Stromal cell of bone marrow (primary cell): Measurements from ENCODE around the gene REV3L.
"Not testable (repeated sequence)": the region's sequence is repeated elsewhere in the genome, so short reads cannot be mapped to it uniquely, and the experiment has no call there.

ENCODE experiments used
- DNase-seq: peaks from one replicate; pipeline ENCODE4 v3.0.0-alpha.2; 2012; ENCODE audit warnings: low read depth

The REV3L gene

DNA sequence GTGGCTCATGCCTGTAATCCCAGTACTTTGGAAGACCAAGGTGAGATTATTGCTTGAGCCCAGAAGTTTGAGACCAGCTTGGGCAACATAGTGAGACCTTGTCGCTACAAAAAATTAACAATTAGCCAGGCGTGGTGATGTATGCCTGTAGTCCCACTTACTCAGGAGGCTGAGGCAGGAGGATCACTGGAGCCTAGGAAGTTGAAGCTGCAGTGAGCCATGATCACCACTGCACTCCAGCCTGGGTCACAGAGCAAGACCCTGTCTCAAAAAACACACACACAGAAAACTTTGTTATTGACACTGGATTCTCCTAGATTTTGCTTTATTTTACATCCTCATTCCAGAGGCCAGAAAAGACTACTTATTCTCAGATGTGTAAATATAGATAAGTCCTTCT lies 9.5 kb upstream of the REV3L start:
- DNase-seq = no peak

DNA sequence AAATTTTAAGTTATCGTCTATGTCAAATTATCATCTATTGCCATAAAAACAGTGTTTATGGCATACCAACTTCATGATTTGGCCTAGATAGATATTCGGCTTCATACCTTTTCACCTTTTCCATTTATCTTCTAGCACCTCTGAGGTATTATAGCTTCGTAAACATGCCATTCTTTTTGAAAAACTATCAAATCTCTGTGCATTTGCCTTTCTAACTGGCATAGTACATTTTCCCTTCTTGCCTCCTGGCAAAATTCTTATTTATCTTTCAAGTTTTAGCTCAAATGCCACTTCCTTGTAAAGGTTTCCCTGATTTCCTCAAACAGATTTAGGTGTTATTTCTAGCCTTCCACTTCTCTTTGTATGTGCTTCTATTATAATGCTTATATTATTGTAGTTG lies 7.0 kb upstream of the REV3L start:
- DNase-seq = no peak

DNA sequence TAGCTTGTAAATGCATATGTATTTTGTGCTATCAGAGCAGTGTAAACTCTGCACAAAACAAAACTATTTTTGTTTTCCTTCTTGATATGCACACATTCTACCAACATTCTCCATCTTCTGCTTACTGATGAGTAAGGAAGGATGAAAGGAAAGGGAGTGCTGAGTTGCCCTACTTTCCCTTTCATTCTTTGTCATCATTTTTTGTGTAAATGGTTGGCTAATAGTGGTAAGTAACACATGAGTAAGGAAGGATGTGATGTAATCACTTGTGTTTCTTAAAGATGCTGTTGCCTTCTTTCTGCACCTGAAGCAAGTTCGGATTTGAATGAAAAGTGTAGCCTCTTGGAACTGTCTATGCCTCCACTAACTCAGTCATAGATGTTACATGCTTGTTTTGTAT lies 4.6 kb upstream of the REV3L start:
- DNase-seq = peak; percentile 67

DNA sequence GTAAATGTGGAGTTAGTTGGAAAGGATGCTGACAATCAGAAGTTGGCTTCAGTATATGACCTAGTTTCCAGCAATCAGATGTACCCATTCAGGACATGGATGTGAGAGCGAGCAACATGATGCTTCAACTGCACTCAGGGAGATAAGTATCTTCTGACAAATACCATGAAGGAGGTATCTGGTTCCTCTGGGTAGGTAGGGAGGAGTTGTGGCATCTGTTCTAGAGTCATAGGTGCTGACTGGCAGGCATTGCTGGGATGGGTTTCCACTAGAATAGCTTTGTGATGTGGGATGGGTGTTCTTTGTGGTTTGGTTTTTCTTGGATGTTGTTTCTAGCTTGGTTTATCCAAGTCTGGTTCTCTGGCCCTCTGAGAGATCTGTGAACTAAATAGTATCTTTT lies 3.9 kb upstream of the REV3L start:
- DNase-seq = no peak

DNA sequence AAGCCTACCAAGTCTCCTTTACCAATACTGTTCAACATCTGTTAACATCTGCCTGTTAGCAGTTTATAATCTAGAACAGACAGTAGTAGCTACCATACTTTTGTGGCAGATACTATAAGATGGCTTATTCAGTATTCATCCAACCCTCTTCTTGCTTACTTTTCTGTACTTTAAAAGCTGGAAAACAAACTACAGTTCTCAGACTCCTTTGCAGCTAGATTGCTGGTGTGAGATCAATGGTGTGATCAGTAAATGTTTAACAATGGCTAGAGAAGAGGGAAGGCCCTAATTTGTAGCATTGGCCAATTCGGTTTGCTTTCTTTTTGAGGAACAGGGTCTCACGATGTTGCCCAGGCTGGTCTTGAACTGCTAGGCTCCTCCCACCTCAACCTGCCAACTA lies 3.5 kb upstream of the REV3L start:
- no peak for DNase-seq

DNA sequence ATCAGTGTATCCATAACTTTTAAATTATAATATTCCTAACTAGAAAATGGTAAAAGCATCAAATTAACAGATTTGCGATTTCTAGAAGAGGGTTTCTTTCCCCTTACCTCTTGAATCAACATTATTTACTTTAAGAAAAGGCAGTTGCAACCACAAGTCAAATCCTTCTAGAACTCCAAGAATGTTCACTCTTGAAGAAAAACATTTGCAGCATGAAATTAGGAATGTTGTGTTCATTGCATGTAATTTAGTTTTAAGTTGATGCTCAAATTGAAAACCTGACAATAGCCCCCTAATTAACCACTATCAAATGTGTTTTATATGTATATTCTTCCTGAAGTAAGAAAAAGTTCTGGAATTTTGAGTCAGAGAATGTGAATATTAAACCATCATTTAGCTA lies 2.3 kb upstream of the REV3L start:
- no peak for DNase-seq

DNA sequence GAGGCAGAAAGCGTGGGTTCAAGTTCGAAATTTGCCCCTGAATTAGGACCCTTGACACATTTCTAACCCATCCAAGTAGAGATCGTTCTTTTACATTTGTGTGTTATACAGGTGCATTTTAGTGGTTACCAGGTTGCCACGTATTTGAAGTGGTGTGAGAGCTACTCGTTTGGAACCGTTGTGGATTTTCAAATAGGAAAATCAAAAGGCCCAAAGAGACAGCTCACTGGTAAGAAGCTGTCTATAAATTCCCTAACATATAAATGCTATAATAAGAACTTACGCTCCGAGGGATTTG lies 1.6 kb upstream of the REV3L start:
- no peak for DNase-seq

DNA sequence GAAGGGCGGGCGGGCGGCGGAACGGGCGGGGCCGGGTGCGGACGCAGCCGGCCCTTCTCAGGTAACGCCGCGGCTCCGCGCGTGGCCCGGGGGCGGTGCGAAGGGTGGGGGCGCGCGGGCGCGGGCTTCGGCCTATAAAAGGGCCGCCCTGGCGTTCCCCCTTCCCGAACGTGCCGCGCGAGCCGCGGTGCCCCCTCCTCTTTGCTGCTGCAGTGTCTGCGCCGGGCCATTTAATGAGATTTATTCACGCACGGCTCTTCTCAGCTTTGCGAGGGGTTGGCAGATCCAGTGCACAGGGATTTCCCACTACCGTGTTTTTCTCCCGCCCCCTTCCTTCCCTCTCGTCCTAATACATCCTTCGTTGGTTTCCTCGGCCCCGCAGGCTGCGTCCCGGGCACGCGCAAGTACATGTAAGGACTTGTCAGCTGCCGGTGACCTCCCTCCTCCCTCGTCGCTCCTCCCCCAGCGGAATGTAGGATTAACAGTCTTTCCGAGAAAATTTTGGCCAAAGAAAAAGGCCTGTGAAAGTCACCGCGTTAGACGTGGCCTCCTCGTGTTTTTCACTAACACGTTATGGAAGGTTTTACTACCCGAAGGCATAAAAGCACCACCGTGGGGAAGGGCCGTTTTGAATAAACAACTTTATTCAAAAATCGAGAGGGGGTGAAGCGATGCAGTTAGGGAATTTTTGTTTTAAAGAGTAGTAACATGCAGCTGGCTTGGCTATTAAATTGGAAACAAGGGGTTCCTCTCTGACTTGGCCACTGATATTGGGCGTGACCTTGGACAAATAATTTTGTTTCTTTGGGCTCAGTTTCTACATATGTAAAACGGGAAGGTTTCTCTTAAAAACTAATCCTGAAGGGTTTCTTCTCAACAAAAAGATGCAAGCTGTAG lies 966 bp upstream of the REV3L start:
- peak; percentile 95 for DNase-seq

DNA sequence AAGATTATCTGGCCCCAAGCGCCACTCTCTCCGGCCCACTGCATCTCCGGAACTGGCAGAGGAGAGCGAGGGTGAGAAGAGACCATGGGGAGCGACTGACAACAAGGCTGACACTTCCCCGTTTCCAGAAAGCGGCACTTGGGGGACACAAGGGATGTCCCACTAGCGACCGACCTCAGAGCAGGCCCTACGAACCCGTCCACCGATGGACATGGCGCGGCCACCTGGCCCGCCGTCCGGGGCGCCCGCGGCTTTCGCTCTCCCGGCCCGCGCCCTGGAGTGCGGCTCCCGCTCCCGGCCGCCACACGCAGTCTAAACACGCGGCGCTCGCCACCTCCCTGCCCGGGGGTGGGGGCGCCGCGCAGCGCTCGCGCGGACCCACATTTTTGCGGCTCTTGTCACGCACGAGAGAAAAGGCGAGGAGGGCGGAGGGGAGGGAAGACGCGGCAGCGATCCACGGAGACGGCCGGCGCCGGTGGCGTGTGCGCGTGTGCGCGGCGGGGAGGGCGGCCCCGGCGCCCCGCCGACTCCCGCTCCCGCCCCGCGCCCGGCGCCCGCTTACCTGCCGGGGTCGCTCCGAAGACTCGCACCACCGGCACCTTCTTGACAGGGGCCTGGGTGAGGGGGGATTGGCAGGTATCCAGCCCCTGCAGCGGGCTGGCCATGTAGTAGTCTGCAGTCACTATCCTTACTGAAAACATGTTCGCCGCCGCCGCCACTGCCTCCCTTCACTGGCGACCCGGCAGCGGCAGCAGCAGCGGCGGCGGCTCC lies 645 bp downstream of the REV3L start:
- no peak for DNase-seq

DNA sequence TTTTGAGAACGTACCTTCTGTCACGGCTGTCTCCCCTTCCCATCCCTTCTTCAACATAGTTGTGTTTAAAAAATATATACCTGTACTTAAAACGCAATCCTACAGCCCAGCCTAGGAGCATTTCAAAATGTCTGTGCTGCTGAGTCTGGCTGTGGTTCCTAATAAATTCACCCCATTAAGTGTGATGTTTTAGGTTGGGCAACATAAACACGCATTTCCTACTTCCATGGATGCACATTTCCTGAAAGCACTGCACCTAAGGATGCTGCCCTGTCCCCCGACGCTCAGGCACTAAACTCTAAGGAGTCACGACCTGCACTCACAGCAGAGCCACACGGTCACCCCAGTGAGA lies 1.2 kb downstream of the REV3L start:
- no peak for DNase-seq

DNA sequence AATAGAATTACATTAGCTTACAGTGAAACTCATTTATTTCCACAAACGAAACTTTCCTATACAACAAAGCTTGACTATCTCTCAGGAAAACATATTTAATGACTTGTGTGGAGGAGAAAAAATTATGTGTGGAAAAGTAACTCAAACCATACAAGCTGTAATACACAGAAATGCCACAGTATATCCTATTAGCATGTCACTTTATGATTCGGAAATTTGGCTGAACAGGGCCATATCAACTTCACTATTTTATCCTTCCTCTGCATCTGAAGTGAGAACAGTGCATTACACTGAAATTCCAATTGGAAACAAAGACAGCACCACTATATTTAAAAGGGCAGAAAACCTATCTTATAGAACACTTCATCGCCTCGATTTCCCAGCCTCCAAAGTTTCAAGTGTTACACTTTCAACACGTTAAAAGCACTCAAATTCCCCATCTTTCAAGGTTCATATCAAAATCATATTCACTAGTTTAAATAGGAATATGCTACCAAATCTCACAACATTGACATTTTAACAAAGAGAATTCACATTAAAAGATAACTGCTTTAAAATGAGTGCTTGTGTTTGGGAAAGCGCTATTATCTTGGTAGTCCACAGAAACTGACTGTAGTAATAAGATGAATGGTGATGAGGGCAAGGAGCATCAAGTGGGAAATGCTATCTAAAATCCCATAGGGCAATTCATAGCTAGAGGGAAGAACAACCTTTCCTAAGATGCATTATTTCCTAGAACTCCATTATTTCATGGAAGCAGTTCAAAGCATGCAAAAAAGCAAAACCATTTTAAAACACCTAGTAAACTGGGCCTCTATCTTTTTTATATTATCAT lies 1.8 kb downstream of the REV3L start:
- DNase-seq = no peak

DNA sequence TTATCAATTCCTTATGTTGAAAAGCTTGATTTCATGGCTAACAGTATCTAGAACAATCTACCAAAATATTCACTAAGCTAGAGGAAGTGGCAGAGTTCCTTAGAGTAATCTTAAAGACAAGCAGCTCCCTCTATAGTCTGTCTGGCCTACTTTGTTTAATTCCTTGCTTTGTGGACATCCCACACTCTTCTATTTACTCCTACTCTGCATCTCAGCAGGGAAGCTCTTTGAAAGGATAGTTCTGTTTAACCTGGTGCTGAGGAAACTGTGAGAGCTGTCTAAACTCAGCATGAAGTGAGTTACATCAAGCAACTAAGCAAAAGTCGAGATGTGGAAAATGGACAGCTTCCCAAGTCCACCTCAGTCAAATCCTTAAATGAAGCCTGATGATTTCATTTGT lies 4.3 kb downstream of the REV3L start:
- peak; percentile 43 for DNase-seq

DNA sequence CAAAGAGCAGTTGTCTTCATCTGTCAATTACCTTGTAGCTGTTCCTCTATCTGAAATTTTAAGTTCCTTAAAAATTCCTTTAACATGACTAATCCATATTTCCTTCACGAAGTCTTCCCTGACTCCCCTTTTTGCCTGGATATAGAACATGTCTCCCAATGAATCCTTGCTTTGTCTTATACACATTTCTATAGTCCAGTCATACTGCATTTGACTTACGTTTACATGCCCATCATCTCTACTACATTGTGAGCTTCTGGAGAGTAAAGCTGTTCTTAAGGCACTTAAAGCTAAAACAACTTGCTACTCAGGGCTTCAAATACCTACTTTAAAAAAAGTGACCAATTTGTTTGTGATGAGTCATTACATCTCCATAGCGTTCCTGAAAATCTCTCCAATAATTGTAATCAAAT lies 4.9 kb downstream of the REV3L start:
- no peak for DNase-seq

DNA sequence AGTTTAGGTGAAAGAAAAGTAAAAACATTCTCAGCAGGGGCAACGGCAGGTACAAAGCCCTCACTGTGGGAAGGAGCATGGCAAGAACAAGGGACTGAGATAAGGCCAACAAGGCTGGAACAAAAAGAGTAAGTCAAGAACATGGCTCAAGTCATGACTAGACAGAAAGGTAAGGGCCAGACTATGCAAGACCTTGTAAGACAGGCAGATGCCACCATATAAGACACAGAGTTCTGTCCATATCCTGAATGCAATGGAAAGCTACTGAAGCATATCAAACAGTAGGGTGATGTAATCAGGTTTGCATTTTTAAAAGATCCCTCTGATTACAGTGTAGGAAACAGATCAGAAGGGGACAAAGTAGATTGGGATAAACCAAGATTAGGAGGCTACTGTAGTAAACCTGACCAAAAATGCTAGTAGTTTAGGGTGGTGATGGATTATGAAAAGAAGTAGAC lies 5.5 kb downstream of the REV3L start:
- no peak for DNase-seq

DNA sequence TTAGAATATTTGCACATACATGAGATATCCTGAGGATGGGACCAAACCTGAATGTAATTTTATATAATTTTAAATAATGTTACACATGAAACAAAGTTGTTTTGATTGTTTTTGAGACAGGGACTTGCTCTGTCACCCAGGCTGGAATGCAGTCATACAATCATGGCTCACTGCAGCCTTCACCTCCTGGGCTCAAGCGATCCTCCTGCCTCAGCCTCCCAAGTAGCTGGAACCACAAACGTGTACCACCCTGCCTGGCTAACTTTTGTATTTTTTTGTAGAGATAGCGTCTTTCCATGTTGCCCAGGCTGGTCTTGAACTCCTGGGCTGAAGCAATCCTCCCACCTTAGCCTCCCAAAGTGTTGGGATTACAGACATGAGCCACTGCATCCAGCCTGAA lies 7.0 kb downstream of the REV3L start:
- DNase-seq = not testable (repeated sequence)

DNA sequence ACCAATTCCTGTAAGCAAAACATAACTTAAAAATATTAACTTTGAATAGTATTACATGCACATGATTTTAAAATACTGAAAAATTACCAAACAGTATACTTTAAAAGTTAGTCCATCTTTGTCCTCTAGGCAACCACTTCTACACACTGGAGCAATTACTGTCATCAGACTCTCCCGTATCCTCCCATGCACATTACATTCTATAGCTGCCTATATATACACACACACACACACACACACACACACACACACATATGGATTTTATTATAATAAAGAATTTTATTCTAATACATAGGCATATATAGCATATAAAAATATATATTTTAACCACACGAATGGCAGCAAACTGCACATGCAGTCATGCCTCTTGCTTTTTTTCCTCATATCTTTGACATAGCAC lies 8.2 kb downstream of the REV3L start:
- no peak for DNase-seq

DNA sequence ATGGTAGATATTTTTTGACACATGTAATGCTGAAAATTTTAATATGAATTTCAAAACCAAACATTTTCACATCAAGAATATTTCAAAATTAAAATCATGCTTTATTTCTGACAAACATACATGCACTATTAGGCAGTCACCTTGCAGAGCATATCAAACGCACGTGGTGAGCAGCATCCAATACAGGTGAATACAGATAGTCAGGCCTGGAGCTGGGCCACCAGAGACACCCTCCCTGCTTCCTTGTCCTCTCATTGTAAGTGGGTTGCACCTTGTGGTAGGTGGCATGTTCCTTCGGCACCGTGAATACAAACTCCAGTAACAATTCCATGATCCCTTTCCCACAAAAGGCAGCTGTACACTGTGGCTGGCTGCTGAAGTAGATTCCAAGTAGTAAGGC lies 8.9 kb downstream of the REV3L start:
- no peak for DNase-seq

DNA sequence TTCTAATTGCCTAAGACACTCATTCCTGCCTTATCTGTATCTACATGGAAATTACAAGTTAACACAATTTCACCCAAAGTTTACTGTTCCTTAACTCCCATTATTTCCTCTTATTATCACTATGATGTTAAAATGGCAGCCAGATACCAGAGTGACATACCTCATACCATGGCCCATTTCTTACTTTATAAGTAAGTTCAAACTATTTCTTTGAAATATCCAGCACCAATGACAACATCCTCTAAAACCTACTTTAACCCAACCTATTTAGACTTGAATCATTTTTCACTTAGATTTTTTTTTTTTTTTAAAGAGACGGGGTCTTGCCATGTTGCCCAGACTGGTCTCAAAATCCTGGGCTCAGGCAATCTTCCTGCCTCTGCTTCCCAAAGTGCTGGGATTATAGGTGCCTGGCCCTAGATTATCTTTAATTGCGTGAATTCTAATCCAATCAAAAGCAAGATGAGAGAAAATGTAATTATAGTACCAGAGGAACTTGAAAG lies 10.0 kb downstream of the REV3L start:
- DNase-seq = no peak

DNA sequence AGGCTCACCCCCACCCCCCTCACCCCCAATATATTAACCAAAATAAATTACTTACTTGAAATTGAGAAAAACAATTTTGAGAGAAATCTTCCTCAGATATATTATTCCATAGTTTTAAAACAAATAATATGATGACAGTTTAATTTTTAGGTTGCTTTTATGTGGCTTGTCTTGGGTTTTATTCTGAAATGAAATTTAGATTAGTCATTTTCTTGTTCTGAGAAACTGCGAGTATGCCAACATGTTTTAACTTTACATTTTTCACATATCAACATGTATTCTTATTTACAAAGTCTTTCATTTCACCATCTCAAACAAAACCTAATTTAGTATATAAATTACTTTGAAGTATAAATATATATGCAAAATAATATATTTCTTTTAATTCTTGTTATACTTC lies 11.1 kb downstream of the REV3L start:
- no peak for DNase-seq

DNA sequence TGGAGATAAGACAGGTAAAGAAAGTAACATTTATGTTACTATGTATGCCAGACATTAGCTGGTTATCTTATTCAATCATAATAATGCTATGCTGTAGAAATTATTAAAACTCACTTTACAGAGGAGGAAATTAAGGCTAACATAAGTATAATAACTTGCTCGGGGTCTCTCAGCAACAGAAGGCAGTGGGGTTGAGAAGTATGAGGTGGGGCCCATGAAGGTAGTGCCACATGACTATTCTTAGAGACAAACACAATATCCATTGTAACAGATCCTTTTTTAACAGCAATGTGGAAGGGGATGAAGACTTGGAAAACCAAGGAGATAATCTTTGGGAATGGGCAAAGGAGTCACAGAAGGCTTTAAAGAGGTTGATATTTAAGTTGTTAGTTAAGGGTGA lies 11.5 kb downstream of the REV3L start:
- DNase-seq = no peak

DNA sequence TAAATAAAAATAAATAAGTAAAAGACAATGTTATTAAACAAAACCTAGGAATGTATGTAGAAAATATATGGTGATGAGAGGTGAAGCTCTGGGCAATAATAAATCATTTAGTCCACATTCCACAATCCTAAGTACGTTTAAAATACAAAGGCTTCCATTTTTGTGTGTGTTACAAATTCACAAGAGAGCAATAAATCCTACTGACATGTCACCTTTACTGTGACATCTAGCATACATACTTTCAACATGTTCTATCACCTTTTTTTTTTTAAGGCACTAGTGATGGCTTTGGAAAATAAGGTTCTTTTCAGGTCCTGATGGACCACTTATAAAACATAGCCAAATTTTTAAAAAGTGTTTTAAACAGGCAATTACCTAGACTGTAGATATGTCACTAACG lies 12.0 kb downstream of the REV3L start:
- no peak for DNase-seq

DNA sequence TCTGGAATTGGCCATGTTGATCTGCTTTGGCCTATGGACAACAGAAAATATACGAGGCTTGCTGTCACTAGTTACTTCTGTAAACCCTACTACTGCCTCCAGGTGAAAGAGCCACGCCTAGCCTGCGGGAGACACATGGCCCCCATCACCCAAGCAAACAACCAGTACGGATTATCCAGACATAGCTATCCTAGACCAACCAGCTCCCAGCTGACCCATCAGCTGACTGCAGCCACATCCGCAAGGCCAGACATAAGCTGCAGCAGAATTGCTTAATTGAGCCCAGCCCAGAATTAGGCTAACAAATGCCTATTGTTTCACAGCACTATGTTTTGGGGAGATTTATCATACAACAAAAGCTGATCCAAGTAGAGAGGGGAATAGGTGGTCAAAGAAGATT lies 13.5 kb downstream of the REV3L start:
- DNase-seq = no peak
